ENCODE data around the gene HMGN5.
A peak's percentile ranks its signal among the peaks of the same experiment; 100 is the strongest.

HMGN5 gene, protein sequence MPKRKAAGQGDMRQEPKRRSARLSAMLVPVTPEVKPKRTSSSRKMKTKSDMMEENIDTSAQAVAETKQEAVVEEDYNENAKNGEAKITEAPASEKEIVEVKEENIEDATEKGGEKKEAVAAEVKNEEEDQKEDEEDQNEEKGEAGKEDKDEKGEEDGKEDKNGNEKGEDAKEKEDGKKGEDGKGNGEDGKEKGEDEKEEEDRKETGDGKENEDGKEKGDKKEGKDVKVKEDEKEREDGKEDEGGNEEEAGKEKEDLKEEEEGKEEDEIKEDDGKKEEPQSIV

DNA sequence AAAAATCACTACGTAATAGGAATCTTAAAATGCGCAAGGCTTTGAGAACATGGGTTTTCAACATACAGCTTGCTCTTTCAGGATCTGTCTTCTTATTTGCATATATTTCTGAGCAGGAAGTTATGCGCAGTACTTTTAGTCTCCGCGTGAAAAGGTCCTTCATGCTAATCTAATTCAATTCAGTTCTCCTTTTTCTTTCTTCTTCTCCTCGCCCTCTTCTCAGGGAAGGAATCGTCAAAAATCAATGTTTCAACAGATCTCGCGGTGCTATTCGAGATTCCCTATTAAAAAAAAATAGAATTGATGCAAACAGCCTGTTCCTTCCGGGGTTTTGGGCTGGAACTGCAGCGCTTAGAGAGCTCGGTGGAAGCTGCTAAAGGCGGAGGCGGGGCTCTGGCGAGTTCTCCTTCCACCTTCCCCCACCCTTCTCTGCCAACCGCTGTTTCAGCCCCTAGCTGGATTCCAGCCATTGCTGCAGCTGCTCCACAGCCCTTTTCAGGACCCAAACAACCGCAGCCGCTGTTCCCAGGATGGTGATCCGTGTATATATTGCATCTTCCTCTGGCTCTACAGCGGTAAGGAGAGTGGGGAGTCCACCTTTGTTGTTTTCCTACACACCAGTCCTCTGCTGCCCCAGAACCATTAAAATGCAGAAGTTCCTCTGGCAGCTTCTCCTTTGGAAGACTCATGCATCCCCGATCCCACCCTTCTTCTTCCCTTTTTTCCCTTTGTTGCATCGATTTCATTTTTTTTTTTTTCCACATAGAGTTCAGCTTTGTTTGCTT lies at the start of gene HMGN5, which contains the start of gene SH3BGRL:
Gene HMGN5 (minus strand): TSS at position 243 of the 785 bp plus-strand sequence. CDS start 80,364 bp downstream, outside the sequence.
Gene SH3BGRL (plus strand): TSS at position 432 of the 785 bp plus-strand sequence. CDS start 99 bp downstream, at position 531.
- peak; percentile 6 to 51 for DNase-seq (ENCODE audit: low read depth in 1 of 2, low spot score in 1 of 2)

DNA sequence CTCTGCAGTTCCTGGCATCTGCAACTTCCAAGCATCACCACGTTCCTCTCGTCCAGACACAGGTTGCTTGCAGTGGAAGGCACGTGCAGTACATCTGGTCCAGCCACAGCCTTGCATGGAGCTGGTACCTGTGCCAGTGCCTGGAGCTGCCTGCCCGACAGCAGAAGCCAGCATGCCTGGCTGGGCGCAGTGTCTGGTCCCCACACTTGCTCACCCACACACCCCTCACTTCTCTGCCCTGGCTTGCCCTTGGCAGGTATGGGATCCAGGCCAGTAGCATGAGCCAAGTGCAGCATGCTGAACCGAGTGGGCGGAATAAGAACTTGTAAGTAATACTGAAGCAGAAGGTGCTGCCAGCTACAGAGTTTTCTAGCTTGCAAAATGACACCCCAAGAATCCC lies 40.0 kb upstream of the HMGN5 start:
- no peak for DNase-seq (ENCODE audit: low read depth in 1 of 2, low spot score in 1 of 2)

DNA sequence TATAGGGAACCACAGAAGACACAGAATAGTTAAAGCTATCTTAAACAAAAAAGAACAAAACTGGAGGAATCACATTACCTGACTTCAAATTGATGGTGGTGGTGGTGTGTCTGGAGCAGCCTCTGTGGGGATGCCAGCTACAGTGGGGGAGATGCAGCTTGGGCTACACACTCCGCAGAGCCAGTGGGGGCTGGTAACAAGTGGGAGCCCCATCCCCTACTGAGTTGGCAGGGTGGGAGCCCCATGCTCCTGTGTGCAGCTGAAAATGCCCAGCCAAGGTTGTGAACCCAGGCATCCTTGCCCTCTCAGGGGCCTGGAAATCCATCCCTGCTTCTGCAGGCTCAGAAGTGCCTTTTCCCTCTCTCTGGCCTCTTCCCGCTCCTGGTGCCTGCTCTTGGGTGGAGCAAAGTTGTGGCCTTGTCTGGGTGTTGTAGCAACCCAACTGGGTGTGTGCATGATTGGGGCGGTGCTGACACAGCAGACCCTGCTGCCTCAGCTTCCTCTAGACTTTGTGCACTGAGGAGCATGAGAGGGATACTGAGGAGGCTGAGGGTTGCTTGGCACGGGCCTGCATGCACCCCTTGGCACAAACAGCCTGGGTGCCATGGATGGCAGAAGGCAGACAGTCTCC lies 39.1 kb upstream of the HMGN5 start:
- DNase-seq (ENCODE audit: low read depth in 1 of 2, low spot score in 1 of 2): no peak

DNA sequence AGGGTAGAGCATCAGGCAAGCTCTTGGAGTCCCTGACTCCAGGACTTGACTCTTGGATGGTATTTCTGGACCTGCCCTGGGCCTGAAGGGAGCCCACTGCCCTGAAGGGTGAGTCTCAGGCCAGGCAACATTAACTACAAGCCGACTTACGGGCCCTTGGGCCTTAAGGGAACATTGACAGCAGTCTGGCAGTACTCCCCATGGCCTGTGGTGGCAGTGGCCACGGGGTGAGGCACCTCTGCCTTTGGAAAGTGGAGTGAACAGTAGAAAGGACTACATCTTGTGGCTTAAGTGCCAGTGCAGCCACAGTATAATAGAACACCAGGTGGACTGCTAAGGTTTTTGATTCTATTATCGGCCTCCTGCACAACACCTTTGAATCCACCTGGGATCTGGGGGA lies 36.5 kb upstream of the HMGN5 start:
- no peak for DNase-seq (ENCODE audit: low read depth in 1 of 2, low spot score in 1 of 2)

DNA sequence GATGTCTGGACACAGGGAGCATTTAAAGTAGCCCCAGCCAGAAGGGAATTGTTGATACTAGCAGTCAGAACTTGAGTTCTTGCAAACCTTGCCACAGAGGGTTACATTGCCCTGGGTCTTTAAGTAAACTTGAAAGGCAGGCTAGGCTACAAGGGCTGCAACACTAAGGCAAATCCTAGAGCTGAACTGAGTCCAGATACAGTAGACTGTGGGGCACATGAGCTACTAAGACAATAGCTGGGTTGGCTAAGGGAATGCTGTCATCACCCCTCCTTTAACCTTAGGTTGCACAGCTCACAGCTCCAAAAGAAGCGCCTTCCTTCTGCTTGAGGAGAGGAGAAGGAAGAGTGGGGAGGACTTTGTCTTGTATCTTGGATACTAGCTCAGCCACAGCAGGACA lies 35.8 kb upstream of the HMGN5 start:
- DNase-seq (ENCODE audit: low read depth in 1 of 2, low spot score in 1 of 2): no peak

DNA sequence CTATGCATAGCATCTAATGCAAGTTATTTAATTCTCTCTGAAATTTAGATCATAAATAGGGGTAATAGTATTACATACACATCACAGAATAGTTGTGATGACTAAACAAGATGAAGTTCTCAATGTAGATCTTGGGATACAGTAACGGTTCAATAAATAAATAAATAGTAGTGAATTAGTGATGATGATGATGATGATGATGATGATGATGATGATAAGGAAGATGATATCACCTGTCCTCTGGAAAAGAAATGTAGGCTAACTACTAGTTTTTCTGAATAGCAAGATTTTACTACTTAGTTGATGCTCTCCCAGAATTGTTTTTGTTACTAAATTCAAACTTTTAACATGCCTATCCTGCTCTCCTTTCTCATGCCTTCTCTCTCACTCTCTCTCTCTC lies 30.5 kb upstream of the HMGN5 start:
- DNase-seq (ENCODE audit: low read depth in 1 of 2, low spot score in 1 of 2): no peak

DNA sequence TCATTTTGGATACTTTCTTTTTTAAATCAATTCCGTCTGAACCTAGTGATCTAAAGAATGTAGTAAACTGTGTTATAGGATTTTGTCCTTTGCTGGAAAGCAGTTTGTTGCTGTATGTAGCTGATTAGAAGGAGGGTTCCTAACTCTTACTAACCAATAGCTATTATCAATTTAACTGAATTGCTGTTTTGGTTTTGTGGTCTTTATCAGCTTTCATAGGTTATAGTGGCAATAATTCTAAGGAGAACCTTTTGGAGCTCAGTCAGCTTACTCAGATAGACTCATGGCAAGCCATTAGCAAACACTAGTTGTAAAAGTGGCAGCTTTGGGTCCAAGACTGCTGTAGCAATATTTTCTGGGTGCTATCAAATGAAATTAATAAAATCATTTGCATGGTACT lies 29.8 kb upstream of the HMGN5 start:
- no peak for DNase-seq (ENCODE audit: low read depth in 1 of 2, low spot score in 1 of 2)

DNA sequence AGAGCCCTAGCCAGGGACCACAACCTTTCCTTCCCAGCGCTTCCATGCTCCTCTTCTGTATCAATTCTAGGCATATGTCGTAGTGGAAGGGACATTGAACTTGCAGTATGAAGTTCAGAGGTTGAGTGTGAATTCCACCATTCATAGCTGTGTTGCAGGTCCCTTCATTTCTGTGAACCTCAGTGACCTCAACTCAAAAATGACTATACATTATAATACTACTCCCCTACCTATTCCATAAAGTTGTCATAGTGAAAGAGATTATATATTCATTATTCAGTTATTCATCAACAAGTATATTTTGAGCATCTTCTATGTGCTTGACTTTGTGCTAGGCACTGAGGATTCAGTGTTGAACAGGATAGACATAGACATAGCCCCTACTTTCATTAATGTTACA lies 28.2 kb upstream of the HMGN5 start:
- no peak for DNase-seq (ENCODE audit: low read depth in 1 of 2, low spot score in 1 of 2)

DNA sequence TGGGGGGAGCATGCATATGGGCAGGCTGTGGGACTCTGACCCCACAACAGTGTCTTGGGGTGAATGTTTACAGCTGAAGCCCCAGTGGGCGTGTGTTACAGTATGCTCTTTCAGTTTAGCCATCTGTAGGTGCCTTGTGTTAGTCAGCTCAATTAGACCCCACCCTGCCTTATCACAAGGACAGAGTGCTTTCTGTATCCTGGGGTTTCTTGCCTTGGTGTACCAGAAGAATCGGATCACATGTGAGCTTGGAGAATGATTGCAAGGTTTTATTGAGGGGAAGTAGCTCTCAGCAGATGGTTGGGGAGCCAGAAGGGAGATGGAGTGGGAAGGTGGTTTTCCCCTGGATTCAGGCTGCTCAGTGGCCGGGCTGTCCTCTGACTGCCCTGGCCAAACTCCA lies 27.5 kb upstream of the HMGN5 start:
- no peak for DNase-seq (ENCODE audit: low read depth in 1 of 2, low spot score in 1 of 2)

DNA sequence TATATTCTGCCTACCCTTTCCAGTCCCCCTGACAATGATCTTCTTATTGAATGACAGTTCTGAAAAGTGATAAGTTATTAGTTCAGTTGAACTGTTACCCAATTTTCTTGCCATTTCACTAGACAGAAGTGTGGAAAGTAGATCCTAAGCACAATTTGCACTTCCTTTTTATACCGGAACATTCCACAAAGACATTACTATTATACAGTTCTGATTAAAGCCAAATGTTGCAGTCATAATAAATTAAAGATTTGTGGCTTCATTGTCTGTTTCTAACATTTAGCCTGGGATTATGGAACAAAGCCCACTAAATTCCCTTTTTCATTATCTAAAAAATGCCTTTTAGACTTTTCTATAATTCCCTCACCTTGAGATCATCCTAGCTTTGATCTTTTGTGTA lies 14.0 kb upstream of the HMGN5 start:
- DNase-seq (ENCODE audit: low read depth in 1 of 2, low spot score in 1 of 2): no peak

DNA sequence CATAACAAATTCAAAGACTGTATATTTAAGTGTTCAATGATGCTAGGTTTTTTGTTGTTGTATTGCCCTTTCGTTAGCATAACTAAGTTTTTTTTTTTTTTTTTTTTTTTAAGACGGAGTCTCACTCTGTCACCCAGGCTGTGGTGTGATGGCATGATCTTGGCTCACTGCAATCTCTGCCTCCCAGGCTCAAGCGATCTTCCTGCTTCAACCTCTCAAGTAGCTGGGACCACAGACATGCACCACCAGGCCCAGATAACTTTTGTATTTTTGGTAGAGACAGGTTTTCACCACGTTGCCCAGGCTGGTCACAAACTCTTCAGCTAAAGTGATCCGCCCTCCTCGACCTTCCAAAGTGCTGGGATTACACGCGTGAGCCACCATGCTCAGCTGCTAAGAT lies 7.2 kb upstream of the HMGN5 start:
- DNase-seq (ENCODE audit: low read depth in 1 of 2, low spot score in 1 of 2): no peak

DNA sequence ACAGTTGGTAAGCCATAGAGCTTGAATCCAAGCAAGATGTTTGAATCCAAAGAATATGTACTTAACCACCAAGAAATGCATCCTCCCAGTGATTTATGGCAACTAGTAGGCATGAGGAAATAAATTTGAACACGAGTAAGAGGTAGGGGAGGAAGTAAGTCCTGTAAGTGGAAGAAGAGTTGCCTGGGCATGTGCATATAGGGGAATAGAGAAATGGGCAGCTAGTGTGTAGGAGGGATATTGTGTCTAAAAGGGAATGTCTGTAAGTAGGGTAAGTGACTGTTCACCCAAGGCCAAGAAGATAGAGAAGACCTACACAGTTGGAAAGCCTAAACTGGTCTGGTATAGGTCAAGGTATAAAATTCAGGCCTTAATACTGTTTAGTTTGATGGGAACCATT lies 4.8 kb upstream of the HMGN5 start:
- DNase-seq (ENCODE audit: low read depth in 1 of 2, low spot score in 1 of 2): no peak

DNA sequence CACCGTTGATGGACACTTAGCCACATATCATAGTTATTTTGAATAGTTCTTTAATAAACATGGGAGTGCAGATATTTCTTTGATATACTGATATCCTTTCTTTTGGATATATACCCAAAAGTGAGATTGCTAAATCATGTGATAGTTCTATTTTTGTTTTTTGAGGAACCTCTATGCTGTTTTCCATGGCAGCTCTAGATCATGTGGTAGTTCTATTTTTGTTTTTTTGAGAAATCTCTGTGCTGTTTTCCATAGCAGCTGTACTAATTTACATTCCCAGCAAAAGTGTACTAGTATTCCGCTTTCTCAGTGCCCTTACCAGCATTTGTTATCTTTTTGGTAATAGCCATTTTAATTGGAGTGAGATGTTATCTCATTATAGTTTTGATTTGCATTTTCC lies 3.8 kb upstream of the HMGN5 start:
- no peak for DNase-seq (ENCODE audit: low read depth in 1 of 2, low spot score in 1 of 2)

DNA sequence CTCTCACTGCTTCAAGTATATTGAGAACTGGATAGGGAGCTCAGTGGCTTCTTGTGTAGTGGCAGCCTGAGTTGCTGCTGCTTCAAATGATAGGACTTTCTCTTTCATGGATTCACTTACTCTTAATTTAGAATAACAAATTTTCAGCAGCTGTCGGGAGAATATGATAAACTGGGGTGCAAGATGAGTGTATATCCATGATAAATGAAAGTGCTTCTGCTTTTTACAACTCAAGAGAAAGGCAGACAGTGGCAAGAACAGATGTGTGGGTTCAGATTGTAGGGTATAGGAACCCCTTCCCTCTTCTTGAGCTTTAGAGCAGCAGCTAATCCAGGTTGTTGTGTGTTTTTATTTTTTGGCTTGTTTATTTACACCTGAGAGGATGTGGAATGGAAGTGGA lies 1.2 kb upstream of the HMGN5 start:
- DNase-seq (ENCODE audit: low read depth in 1 of 2, low spot score in 1 of 2): no peak

DNA sequence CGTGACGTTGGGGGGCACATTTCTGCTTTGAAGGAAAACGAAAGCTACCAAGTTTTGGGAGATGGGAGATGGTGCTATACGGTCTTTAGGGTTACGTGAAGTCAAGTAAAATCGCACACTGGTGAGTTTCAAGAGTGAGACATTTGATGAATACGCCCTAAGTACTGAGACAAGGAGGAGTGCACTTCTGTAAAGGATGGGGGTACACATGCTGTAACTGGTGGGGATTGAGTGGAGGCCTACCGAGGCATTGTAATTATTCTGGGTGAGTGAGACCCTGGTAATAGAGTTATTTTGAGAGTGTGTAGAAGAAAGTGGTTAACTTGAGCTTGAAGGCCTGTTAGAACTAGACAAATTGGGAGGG lies 725 bp upstream of the HMGN5 start:
- DNase-seq (ENCODE audit: low read depth in 1 of 2, low spot score in 1 of 2): no peak

DNA sequence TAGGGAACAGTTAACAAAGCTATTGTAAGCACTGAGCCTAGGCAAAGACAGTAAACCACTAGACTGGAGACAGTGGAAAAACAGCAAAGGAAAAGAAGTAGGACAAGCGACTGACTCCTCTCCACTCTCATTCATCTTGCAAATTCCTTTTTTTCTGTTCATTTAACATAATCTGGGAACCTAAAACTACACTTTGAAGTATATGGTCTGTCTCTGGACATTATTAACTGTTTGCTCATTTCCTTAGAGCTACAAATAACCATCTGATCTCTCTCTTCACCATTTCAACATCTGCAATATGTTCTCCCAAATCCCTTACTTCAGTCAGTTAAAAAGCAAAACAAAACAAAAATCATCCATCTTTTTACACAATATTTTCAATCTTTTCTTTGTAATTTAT lies 642 bp downstream of the HMGN5 start:
- DNase-seq (ENCODE audit: low read depth in 1 of 2, low spot score in 1 of 2): no peak

DNA sequence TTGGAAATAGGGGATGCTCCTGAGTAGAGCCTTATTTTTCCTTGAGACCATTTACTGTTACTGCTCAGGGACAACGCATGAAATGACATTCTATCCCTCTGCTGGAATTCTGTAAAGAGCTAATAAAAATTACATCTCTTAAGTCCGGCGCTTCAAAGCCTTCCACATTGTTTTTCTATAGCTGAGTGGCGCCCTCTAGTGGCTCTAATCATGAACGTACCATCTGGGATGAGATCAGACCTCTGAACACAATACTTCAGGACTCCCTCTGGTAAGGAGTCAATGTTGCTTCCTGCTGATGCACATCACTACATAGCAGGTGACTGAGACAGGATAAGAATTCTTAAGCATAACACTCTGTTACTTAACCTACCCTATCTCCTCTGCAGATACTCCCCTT lies 6.0 kb downstream of the HMGN5 start:
- peak in 1 of 2 donors; percentile 46 for DNase-seq (ENCODE audit: low read depth in 1 of 2, low spot score in 1 of 2)

DNA sequence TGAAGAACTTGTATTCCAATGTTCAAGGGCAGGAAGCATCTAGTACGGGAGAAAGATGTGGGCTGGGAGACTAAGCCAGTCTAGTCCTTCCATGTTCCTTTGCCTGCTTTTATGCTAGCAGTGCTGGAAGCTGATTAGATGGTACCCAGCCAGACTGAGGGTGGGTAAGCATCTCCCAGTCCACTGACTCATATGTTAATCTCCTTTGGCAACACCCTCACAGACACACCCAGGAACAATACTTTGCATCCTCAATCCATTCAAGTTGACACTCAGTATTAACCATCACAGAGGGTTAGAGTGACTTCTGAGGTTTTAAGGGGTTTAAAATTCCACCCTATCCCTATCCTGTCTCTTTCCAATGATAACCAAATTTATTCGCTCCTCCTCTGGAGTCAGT lies 6.5 kb downstream of the HMGN5 start:
- no peak for DNase-seq (ENCODE audit: low read depth in 1 of 2, low spot score in 1 of 2)

DNA sequence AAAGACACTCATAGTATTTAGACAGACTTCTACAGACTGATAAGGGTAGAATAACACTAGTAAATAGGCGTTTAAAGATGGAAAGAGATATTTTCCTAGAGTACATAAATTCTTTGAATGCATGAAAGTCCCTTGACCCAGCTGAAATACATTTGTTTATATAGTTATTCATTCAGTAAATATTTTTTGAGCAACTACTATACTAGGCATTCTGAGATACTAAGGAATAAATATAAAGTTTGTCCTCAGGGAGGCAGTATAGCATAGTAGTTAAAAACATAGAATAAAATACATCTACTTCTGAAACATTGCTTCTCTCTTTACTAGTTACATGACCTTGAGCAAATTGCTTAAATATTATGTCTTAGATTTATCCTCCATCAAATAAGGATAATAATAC lies 27.4 kb downstream of the HMGN5 start:
- DNase-seq (ENCODE audit: low read depth in 1 of 2, low spot score in 1 of 2): no peak

DNA sequence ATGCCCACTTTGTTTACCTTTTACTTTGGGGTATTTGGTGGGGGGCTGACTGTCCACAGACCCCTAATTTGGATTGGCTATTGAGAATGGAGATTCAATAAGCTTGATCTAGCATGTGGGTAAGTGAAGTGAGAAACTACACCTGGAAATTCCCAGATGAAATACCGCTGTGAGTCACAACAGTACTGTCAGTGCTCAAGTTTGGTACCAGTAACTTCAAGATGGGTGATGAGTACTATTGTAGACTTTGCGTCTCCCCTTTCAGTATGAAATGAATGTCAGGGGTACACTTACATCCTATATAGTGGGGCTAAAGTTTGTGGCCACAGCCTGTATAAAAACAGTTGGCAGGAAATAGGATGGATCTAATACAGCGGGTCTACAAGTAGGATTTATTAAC lies 33.3 kb downstream of the HMGN5 start:
- no peak for DNase-seq (ENCODE audit: low read depth in 1 of 2, low spot score in 1 of 2)

DNA sequence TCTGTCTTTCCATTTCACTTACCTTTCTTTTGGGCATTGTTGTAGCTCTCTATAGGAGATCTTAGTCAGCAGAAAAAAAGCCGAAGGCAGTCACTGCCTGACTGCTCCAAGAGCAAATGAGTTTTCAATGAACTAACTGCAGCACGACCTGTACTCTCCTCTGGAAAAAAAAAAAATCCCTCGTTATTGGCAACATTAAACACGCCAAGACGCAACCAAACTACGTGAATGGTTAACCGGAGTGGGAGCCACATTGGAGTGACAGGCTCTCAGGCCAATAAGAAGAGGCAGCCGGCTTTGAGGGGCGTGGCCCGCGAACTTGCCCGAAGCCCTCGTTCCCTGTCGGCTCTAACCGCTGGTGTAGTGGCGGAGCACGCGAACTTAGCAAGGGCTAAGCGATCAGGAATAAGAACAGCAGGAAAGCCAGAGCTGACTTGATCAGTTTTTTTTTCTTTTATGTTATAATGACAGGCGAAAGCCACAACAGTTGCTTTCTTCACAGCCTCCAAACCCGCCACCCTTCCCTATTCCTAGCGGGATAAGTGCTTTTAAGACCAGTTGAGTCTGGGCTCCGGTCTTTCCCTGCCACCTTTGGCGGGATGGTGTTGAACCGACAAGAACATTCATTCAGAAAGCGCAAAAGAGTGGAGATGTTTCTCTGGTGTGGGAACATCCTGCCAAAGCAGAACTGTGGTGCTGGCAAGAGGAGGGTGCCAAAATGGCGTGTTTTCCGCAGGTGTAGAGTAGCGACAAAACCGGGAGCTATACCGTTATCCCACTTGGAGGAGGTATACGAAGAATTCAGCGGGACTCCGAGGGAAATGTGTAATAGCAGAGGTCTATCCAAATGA lies 80.0 kb downstream of the HMGN5 start:
- DNase-seq (ENCODE audit: low read depth in 1 of 2, low spot score in 1 of 2): peak; percentile 70 to 79

Data from activated CD4-positive, alpha-beta T cell treated with anti-CD3 and anti-CD28 coated beads, Interleukin-2, amount 50 U/mL, for 24 hours (primary cell).